HG03108 (cell line): ENCODE results near the gene RBPJ.
"Not testable (repeated sequence)": the region's sequence is repeated elsewhere in the genome, so short reads cannot be mapped to it uniquely, and the experiment has no call there.

Experiments
- ATAC-seq: cut with Tn5 transposase; IDR thresholded peaks from one replicate; pipeline ENCODE4 v1.9.1; 2021; ENCODE audit warnings: moderate library complexity; ENCODE audit not compliant: unreplicated experiment

Gene RBPJ

DNA sequence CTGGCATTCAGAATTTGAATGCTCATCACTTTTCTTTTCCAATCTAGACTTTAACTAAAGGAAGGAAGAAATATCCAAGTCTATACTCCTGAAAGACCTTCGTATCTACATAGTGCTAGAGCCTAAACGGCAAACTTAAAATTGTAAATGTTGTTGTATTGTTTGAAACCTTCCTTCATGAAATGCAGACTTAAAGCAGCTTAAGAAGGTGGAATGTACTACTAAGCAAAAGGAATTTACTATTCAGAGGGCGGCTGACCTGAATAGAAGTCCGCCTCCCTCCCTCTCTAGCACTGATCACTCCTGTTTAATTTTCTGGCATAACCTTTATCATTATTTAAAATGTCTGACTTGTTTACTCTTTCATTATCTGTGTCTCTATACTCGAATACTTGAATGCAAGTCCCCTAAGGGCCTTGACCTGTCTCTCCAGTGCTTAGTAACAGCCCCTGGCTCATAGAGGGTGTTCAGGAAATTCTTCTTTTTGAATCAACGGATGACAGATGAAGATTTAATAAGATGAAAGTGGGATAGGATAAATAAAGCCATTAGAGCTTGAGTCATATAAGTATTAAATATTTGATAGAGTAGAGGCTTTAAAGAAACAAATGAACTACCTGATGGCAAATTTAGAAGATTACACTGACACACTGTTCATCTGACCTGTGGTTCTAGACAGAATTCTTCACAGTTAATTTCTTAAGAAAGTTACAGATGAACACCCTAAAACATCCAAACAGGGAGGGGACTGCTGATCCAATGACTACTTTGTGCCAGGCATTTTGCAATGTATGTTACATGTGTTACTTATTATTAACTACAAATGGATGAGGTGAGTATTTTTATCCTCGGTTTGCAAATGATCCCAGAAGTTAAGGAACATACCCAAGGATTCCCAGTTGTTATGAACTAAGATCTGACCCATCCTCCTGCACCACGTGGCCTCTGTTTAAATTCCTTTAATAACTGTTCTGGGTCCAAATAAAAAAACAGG, 20.2 kb upstream of the RBPJ start:
- no peak for ATAC-seq

DNA sequence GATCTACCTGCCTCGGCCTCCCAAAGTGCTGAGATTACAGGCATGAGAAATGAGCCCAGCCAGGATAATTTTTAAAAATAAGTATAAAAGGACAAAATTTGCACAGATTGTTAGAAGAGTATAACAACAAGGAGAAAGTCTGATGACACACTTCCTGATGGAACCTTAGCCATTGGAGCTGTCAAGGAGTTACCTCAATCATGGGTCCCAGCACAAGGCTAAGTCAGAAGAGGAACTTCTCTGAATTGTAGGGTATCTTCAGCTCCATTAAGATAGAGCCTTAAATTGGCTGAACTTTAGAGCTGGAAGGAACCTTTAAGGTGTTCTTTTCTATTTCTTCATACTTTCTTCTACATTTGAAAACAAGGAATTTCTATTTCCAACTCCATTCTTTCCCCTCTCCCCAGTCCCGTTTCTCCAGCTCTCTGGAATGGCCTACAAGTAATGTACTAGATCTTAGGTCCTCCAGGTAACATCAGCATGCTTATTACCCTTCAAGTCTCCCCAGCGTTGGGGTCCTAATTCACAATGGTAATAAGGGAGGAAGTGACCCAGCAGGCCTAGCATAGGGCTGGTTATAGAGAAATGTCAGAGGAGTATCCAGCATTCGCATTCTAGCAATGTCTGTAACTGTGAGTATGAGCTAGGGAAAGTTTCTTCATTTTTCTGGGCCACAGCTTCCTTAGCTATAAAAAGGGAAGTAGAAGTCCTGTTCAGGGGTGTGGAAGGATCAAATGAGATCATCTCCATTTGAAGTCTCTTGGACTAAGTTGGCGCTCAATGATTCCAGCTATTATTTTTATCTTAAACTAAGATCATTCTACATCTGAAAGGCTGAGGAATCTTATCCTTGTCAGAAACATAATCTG, 18.5 kb upstream of the RBPJ start:
- ATAC-seq: no peak

- no peak for ATAC-seq
These were observed 17.8 kb upstream of the RBPJ start for GRCh38 chr4:26303008-26303407.

GRCh38 chr4:26307037-26307800, 13.6 kb upstream of the RBPJ start:
- ATAC-seq: no peak

DNA sequence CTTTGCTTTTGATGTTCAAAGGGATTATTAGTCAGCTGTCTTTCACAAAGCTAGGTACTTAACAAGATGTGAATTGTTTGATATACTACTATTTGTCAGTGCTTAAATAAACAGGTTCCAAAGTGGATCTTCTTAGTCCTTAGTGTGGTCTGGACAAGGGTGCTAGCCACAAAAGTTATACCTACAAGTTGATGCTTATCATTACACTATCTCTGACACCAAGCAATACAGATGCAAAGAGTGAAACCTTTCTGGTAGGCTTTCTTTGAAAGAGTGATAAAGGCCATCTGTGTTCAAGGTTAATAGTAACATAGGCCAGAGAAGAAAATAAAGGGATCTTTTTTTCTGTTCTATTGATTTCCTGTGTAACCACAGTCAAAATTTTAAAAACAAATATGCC, 12.2 kb upstream of the RBPJ start:
- no peak for ATAC-seq

DNA sequence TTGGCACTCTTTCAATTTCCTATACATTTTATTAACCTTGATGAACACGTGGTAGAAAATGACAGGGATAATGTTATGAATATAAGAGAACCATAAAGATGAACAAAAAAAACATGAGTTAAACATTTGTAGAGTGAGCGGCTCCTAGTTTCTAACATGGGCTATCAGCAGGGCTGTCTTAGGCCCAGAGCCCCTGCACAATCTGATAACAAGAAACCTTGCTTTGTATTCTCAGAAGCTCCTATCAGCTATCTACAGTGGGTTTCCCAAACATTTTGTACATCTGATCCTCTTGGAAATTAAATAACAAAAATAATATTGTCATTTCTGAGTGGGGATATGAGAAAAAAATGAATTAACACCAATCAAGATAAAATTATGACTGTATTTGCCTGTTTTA, 10.6 kb upstream of the RBPJ start:
- no peak for ATAC-seq

GRCh38 chr4:26311633-26312032, 9.2 kb upstream of the RBPJ start:
- no peak for ATAC-seq

DNA sequence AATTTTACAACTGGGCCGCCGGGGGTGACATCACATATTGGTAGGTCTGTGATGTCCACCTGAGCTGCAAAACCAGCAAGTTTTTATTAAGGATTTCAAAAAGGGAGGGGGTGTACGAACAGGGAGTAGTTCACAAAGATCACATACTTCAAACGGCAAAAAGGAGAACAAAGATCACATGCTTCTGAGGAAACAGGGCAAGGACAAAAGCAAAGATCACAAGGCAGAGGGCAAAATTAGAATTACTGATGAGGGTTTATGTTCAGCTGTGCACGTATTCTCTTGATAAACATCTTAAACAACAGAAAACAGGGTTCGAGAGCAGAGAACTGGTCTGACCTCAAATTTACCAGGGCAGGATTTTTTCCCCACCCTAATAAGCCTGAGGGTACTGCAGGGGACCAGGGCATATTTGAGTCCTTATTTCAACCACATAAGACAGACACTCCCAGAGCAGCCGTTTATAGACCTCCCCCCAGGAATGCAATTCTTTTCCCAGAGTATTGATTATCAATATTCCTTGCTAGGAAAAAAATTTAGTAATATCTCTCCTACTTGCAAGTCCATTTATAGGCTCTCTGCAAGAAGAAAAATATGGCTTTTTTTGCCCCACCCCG, 5.4 kb upstream of the RBPJ start:
- ATAC-seq: not testable (repeated sequence)

DNA sequence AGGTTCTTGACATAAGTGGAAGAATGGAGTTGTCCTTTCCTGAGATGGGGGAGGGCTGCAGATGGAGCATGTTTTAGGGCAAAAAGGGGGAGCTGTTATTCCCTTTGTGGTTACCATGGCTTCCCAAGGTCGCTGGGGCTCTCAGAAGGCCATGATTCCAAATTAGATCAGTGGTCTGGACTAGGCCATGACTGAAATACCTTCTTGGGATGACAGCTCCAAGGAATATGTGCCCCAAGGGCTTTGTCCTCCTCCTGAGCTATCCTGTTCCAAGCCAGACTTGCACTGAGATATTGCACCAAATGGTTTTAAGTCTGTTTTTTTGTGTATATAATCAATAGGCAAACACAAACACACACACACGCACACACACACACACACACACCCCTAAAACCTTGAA, 3.0 kb upstream of the RBPJ start:
- no peak for ATAC-seq

DNA sequence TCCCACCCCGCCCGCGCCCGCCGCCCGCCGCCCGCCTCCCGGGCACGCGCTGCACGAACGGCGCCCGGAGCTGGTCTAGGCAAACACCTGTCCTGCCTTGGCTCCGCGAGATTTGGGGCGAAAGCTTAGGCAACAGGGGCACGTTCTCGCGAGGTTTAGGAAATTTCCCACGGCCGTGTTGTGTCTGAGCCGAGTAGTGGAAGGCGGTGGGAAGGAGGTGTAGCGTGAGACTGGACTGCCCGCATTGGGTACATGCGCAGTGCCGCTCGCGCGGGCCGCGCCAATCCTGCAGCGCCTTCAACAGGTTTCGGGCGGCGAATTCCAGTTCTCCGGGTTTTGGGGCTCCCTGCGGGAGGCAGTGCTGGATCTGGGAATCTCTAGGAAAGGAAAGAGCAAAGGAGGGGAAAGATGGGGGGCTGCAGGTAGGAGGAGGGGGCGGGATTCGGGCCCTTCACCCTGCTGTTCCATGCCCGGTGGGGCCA, 1.3 kb upstream of the RBPJ start:
- ATAC-seq: peak; percentile 74

GRCh38 chr4:26319949-26320537, 771 bp upstream of the RBPJ start:
- ATAC-seq: peak; percentile 14

- no peak for ATAC-seq
These were observed 783 bp downstream of the RBPJ start for GRCh38 chr4:26321373-26322221.

GRCh38 chr4:26322346-26322745, 1.5 kb downstream of the RBPJ start:
- no peak for ATAC-seq

- ATAC-seq: no peak
These were observed 3.0 kb downstream of the RBPJ start for GRCh38 chr4:26323821-26324220.

DNA sequence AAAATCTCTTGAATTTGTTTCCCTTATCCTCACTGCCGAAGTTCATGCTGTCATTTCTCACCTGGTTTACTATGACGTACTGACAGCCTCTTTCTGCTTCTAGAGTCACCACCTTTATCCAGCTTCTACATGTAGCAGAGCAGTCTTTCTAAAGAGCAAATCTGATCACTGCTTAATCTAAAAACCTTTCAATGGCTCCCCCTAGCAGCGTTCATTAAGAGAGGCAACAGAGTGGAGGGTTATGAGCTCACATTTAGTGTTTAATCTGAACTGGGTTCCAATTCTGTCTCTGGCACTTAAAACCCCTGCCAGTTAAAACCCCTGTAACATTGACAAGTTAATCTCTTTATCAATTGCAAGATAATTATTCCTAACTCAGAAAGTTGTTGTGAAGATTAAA, 4.4 kb downstream of the RBPJ start:
- ATAC-seq: no peak

DNA sequence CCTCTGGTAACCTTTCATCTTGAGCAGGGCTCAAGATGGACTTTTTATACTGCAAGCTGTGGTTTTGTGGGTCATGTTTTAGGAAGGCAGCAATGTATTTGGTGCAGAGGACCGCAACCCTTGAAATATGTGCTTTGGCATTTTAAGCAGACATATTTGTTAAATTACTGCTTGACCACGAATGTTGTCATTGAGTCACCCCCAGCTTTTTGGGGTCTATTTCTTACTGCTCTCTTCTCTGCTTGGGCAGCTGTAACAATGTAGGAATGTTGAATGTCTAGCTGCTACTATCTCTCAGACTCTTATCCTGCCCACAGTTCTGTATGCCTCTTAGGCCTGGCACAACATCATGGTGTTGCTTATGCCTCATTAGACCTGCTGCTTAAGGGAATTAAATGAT, 6.0 kb downstream of the RBPJ start:
- no peak for ATAC-seq

- ATAC-seq: no peak
These were observed 9.5 kb downstream of the RBPJ start for GRCh38 chr4:26330186-26330787.

- no peak for ATAC-seq
These were observed 10.1 kb downstream of the RBPJ start for GRCh38 chr4:26330946-26331345.
